K562 (cell line): ENCODE data around the gene ELMO3. TPM values are rescaled to one million over a fixed set of nuclear protein-coding genes. Genes with fewer than 3 reads are reported as not detected.

ENCODE experiments used
- CC2D1A ChIP-seq: fragments of 450-650 bp; IDR thresholded peaks from 2 replicates; pipeline ENCODE4 v1.6.1; 2017; ENCODE audit warnings: mild to moderate bottlenecking
- CHCHD3 ChIP-seq: fragments of 250-450 bp; sonication (Bioruptor Pico); IDR thresholded peaks from 2 replicates; pipeline ENCODE4 v2.1.2; 2022; ENCODE audit warnings: mild to moderate bottlenecking
- DACH1 ChIP-seq: fragments of 450-650 bp; IDR thresholded peaks from 2 replicates; pipeline ENCODE4 v1.6.1; 2018; ENCODE audit not compliant: partially characterized antibody
- FOXA1 ChIP-seq: fragments of 450-650 bp; IDR thresholded peaks from 2 replicates; pipeline ENCODE4 v1.6.1; 2016; ENCODE audit warnings: mild to moderate bottlenecking, borderline replicate concordance
- HMGN3 ChIP-seq: IDR thresholded peaks from 2 replicates; pipeline ENCODE4 v1.6.1; 2011; ENCODE audit warnings: borderline replicate concordance, low read depth, mild to moderate bottlenecking, mixed read lengths, low read length; ENCODE audit not compliant: insufficient read length; ENCODE audit errors: extremely low read depth
- NUFIP1 ChIP-seq: fragments of 450-650 bp; IDR thresholded peaks from 2 replicates; pipeline ENCODE4 v1.6.1; 2018; ENCODE audit not compliant: partially characterized antibody
- PCBP1 ChIP-seq: fragments of 200-400 bp; formaldehyde crosslinking; IDR thresholded peaks from 2 replicates; pipeline ENCODE4 v1.6.1; 2018; ENCODE audit warnings: mild to moderate bottlenecking, low read depth, low read length; ENCODE audit not compliant: poor library complexity, severe bottlenecking
- SIX5 ChIP-seq, 2 experiments: IDR thresholded peaks; 2 replicates each; pipeline ENCODE4 v1.6.1; 2011; ENCODE audit warnings: low read length in 2 of 2, borderline replicate concordance in 1 of 2, low read depth in 1 of 2, mild to moderate bottlenecking in 1 of 2, moderate library complexity in 1 of 2; ENCODE audit not compliant: insufficient read depth in 1 of 2
- SMAD2 ChIP-seq: fragments of 150-350 bp; IDR thresholded peaks from 2 replicates; pipeline ENCODE4 v1.6.1; 2014; ENCODE audit warnings: low read depth, mild to moderate bottlenecking, low read length
- STAG1 ChIP-seq: sonication (generic); formaldehyde crosslinking; IDR thresholded peaks from 2 replicates; pipeline ENCODE4 v1.5.0; 2020; ENCODE audit warnings: missing genetic modification reagents, borderline replicate concordance
- ZKSCAN1 ChIP-seq: fragments of 150-350 bp; IDR thresholded peaks from 2 replicates; pipeline ENCODE4 v1.6.1; 2016; ENCODE audit warnings: low read depth, low read length
- ZNF143 ChIP-seq: sonication (generic); formaldehyde crosslinking; IDR thresholded peaks from 2 replicates; pipeline ENCODE4 v1.9.0; 2022; ENCODE audit warnings: mild to moderate bottlenecking, missing genetic modification reagents
- ZNF184 ChIP-seq: sonication (generic); formaldehyde crosslinking; IDR thresholded peaks from 2 replicates; pipeline ENCODE4 v1.5.0; 2020; ENCODE audit warnings: missing genetic modification reagents
- ZNF239 ChIP-seq: fragments of 250-450 bp; sonication (Bioruptor Pico); IDR thresholded peaks from 2 replicates; pipeline ENCODE4 v1.4.0; 2020; ENCODE audit warnings: mild to moderate bottlenecking
- ZNF274 ChIP-seq: IDR thresholded peaks from 2 replicates; pipeline ENCODE4 v1.6.1; 2011; ENCODE audit warnings: low read depth, mild to moderate bottlenecking, low read length, moderate library complexity, borderline replicate concordance
- ZNF347 ChIP-seq: fragments of 450-650 bp; formaldehyde crosslinking; IDR thresholded peaks from 2 replicates; pipeline ENCODE4 v1.4.0; 2020; ENCODE audit warnings: low read depth, mild to moderate bottlenecking, moderate library complexity
- ZNF668 ChIP-seq: fragments of 250-450 bp; sonication (Bioruptor Pico); IDR thresholded peaks from 2 replicates; pipeline ENCODE4 v1.8.0; 2022; ENCODE audit warnings: mild to moderate bottlenecking, inconsistent platforms
- ZNF717 ChIP-seq: fragments of 250-450 bp; sonication (Bioruptor Pico); IDR thresholded peaks from 2 replicates; pipeline ENCODE4 v1.5.0; 2021
- polyA plus RNA-seq, 8 experiments: library from polyadenylated mRNA; depleted of rRNA in 4 of 8; stranded (reverse) in 5 of 8; unstranded in 3 of 8; fragments of >200 nt; fragmentation: Nextera tagmentation in 2 of 8; fragmentation: Illumina TruSeq in 1 of 8; extraction: Ambion mirVana in 2 of 8; extraction: Trizol in 1 of 8; gene quantifications; 2 replicates each; pipeline versions ENCODE4 v1.2.1 to v1.2.3, GENCODE V29; 2011 to 2014; ENCODE audit warnings: inconsistent platforms in 1 of 8, missing spikeins in 1 of 8
- total RNA-seq, 7 experiments: library from RNA; depleted of rRNA in 6 of 7; stranded (reverse); fragments of >200 nt in 6 of 7; fragmentation: Illumina TruSeq in 2 of 7; extraction: Trizol in 2 of 7; gene quantifications; 2 replicates each; pipeline versions ENCODE4 v1.2.1 to v1.2.3, GENCODE V29; 2011 to 2021; ENCODE audit warnings: low replicate concordance in 1 of 7
- TF ChIP-seq, protein P1 (sequence below): fragments of 200-800 bp; sonication (Bioruptor generic); IDR thresholded peaks from 2 replicates; pipeline ENCODE4 v1.6.1; 2016; ENCODE audit warnings: missing genetic modification characterization, missing compliant biosample characterization
- TF ChIP-seq, protein P2 (sequence below): sonication (generic); formaldehyde crosslinking; IDR thresholded peaks from 2 replicates; pipeline ENCODE4 v1.8.1; 2023; ENCODE audit warnings: mild to moderate bottlenecking, missing genetic modification reagents
- TF ChIP-seq, protein P3 (sequence below): fragments of 250-450 bp; sonication (Bioruptor Pico); IDR thresholded peaks from 2 replicates; pipeline ENCODE4 v1.5.0; 2021

ELMO3 gene
- total and polyA plus RNA-seq, 9 of the 15 experiments (the other 6 are each of a cell fraction or from before 2014, with no cell fraction given), result 0.04 to 5.1 (median 1.5) TPM

DNA sequence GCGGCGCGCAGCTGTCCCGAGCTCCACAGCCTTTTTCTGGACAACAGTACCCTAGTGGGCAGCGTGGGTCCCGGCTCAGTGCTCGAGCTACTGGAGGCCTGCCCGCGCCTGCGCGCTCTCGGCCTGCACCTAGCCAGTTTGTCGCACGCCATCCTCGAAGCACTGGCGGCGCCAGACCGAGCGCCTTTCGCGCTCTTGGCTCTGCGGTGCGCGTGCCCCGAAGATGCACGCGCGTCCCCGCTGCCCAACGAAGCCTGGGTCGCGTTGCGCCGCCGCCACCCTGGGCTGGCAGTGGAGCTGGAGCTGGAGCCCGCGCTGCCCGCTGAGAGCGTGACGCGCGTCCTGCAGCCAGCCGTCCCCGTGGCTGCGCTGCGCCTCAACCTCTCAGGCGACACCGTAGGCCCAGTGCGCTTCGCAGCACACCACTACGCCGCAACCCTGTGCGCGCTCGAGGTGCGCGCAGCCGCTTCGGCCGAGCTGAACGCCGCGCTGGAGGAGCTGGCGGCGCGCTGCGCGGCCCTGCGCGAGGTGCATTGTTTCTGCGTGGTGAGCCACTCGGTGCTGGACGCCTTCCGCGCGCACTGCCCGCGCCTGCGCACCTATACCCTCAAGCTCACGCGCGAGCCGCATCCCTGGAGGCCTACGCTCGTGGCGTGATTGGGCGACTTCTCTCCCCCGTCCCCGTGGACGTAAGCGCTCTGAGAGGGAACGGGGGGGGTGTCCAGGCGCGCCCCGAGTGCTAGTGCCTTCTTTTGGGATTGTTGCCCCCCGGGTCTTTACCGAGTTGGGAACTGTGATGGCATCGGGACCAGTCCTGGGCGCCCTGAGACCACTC lies 35.5 kb upstream of the ELMO3 start (continued):
- TF ChIP-seq FOXA1 (no peak), NUFIP1 (no peak), ZNF347 (CRISPR knock-in tag) (no peak), ZNF239 (no peak), ZNF274 (no peak), DACH1 (no peak), SMAD2 (no peak), STAG1 (CRISPR knock-in tag) (no peak), PCBP1 (peak; percentile 12), ZNF143 (CRISPR knock-in tag) (no peak), CC2D1A (no peak), ZNF668 (CRISPR knock-in tag) (no peak), ZNF184 (CRISPR knock-in tag) (no peak), SIX5 (IDR thresholded peaks at IDR 0.05; ENCODE audit: borderline replicate concordance in 1 of 2, insufficient read depth in 1 of 2, low read depth in 1 of 2, low read length in 2 of 2) (no peak), CHCHD3 (CRISPR knock-in tag) (no peak), ZNF717 (no peak), HMGN3 (peak; percentile 50), ZKSCAN1 (no peak)
- TF ChIP-seq, protein P1, sequence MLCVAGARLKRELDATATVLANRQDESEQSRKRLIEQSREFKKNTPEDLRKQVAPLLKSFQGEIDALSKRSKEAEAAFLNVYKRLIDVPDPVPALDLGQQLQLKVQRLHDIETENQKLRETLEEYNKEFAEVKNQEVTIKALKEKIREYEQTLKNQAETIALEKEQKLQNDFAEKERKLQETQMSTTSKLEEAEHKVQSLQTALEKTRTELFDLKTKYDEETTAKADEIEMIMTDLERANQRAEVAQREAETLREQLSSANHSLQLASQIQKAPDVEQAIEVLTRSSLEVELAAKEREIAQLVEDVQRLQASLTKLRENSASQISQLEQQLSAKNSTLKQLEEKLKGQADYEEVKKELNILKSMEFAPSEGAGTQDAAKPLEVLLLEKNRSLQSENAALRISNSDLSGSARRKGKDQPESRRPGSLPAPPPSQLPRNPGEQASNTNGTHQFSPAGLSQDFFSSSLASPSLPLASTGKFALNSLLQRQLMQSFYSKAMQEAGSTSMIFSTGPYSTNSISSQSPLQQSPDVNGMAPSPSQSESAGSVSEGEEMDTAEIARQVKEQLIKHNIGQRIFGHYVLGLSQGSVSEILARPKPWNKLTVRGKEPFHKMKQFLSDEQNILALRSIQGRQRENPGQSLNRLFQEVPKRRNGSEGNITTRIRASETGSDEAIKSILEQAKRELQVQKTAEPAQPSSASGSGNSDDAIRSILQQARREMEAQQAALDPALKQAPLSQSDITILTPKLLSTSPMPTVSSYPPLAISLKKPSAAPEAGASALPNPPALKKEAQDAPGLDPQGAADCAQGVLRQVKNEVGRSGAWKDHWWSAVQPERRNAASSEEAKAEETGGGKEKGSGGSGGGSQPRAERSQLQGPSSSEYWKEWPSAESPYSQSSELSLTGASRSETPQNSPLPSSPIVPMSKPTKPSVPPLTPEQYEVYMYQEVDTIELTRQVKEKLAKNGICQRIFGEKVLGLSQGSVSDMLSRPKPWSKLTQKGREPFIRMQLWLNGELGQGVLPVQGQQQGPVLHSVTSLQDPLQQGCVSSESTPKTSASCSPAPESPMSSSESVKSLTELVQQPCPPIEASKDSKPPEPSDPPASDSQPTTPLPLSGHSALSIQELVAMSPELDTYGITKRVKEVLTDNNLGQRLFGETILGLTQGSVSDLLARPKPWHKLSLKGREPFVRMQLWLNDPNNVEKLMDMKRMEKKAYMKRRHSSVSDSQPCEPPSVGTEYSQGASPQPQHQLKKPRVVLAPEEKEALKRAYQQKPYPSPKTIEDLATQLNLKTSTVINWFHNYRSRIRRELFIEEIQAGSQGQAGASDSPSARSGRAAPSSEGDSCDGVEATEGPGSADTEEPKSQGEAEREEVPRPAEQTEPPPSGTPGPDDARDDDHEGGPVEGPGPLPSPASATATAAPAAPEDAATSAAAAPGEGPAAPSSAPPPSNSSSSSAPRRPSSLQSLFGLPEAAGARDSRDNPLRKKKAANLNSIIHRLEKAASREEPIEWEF, result no peak
- TF ChIP-seq, protein P2, sequence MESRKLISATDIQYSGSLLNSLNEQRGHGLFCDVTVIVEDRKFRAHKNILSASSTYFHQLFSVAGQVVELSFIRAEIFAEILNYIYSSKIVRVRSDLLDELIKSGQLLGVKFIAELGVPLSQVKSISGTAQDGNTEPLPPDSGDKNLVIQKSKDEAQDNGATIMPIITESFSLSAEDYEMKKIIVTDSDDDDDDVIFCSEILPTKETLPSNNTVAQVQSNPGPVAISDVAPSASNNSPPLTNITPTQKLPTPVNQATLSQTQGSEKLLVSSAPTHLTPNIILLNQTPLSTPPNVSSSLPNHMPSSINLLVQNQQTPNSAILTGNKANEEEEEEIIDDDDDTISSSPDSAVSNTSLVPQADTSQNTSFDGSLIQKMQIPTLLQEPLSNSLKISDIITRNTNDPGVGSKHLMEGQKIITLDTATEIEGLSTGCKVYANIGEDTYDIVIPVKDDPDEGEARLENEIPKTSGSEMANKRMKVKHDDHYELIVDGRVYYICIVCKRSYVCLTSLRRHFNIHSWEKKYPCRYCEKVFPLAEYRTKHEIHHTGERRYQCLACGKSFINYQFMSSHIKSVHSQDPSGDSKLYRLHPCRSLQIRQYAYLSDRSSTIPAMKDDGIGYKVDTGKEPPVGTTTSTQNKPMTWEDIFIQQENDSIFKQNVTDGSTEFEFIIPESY, result peak; percentile 89
- TF ChIP-seq, protein P3, sequence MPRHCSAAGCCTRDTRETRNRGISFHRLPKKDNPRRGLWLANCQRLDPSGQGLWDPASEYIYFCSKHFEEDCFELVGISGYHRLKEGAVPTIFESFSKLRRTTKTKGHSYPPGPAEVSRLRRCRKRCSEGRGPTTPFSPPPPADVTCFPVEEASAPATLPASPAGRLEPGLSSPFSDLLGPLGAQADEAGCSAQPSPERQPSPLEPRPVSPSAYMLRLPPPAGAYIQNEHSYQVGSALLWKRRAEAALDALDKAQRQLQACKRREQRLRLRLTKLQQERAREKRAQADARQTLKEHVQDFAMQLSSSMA (CRISPR knock-in tag), result no peak
